Mesothelial cell of epicardium (in vitro differentiated cells): Measurements from ENCODE around the gene CHAC1. TPM values are rescaled to one million over a fixed set of nuclear protein-coding genes. Genes with fewer than 3 reads are reported as not detected.
A peak's percentile ranks its signal among the peaks of the same experiment; 100 is the strongest.

Experiments used
- DNase-seq, 2 experiments: peaks; one replicate each; pipeline ENCODE4 v3.0.0; 2021; ENCODE audit warnings: low spot score in 2 of 2; ENCODE audit not compliant: unreplicated experiment in 2 of 2
- H3K27ac Mint-ChIP-seq: 2 replicates; pipeline ENCODE4 v1.8.0; 2021; ENCODE audit warnings: mixed read lengths
- H3K27me3 Mint-ChIP-seq: 2 replicates; pipeline ENCODE4 v1.8.0; 2021; ENCODE audit warnings: low read depth, mixed read lengths
- H3K36me3 Mint-ChIP-seq: 2 replicates; pipeline ENCODE4 v1.8.0; 2021; ENCODE audit warnings: mixed read lengths
- H3K4me1 Mint-ChIP-seq: 2 replicates; pipeline ENCODE4 v1.8.0; 2021; ENCODE audit warnings: mixed read lengths
- H3K4me3 Mint-ChIP-seq: 2 replicates; pipeline ENCODE4 v1.8.0; 2021; ENCODE audit warnings: mild to moderate bottlenecking, moderate library complexity, mixed read lengths
- H3K9me3 Mint-ChIP-seq: 2 replicates; pipeline ENCODE4 v1.8.0; 2021; ENCODE audit warnings: mixed read lengths
- CTCF ChIP-seq: fragments of 200-600 bp; sonication (generic); IDR thresholded peaks from one replicate; pipeline ENCODE4 v1.5.0; 2021; ENCODE audit warnings: antibody characterized with exemption; ENCODE audit not compliant: unreplicated experiment
- total RNA-seq: library from RNA; stranded (reverse); gene quantifications from 3 replicates; pipeline ENCODE4 v1.2.1, GENCODE V29; 2021

CHAC1 gene
- total RNA-seq, 1 donor from 2014 or later: 2.7 TPM

- Mint-ChIP-seq H3K27ac (no peak overlapping the region), H3K36me3 (no peaks in the 10 kb centered on the region), H3K27me3 (peaks cover 18% of the 10 kb centered on the region), H3K9me3 (no peaks in the 10 kb centered on the region), H3K4me1 (peaks cover 13% of the 10 kb centered on the region), H3K4me3 (no peak overlapping the region)
- TF ChIP-seq CTCF: no peak
- DNase-seq: no peak
Measured at GRCh38 chr15:40936709-40937666, 16.3 kb upstream of the CHAC1 start.

- no peak for DNase-seq
- H3K9me3 Mint-ChIP-seq: no peaks in the 10 kb centered on the region
- peaks cover 9% of the 10 kb centered on the region for H3K27me3 Mint-ChIP-seq
- H3K4me3 Mint-ChIP-seq: no peak overlapping the region
- no peaks in the 10 kb centered on the region for H3K36me3 Mint-ChIP-seq
- H3K4me1 Mint-ChIP-seq: peaks cover 17% of the 10 kb centered on the region
- TF ChIP-seq CTCF: peak; percentile 22
- H3K27ac Mint-ChIP-seq: no peak overlapping the region
Measured at GRCh38 chr15:40937762-40938535, 15.3 kb upstream of the CHAC1 start.

- Mint-ChIP-seq H3K27me3 (peaks cover 4% of the 10 kb centered on the region), H3K9me3 (no peaks in the 10 kb centered on the region), H3K27ac (no peak overlapping the region), H3K36me3 (no peaks in the 10 kb centered on the region), H3K4me3 (no peak overlapping the region), H3K4me1 (peaks cover 17% of the 10 kb centered on the region)
- no peak for DNase-seq
- TF ChIP-seq CTCF: no peak
Measured at GRCh38 chr15:40938536-40938870, 14.8 kb upstream of the CHAC1 start.

GRCh38 chr15:40940296-40940801, 12.9 kb upstream of the CHAC1 start:
- Mint-ChIP-seq H3K4me1 (peaks cover 17% of the 10 kb centered on the region), H3K4me3 (peak overlapping the region; percentile 47), H3K27me3 (peaks cover 4% of the 10 kb centered on the region), H3K27ac (peak overlapping the region; percentile 59), H3K36me3 (no peaks in the 10 kb centered on the region), H3K9me3 (no peaks in the 10 kb centered on the region)
- TF ChIP-seq CTCF: no peak
- no peak for DNase-seq

- peak overlapping the region; percentile 67 for H3K27ac Mint-ChIP-seq
- H3K36me3 Mint-ChIP-seq: no peaks in the 10 kb centered on the region
- peaks cover 17% of the 10 kb centered on the region for H3K4me1 Mint-ChIP-seq
- no peak for DNase-seq
- H3K9me3 Mint-ChIP-seq: no peaks in the 10 kb centered on the region
- no peak for TF ChIP-seq CTCF
- peak overlapping the region; percentile 60 for H3K4me3 Mint-ChIP-seq
- H3K27me3 Mint-ChIP-seq: peaks cover 7% of the 10 kb centered on the region
Measured at GRCh38 chr15:40941068-40941527, 12.2 kb upstream of the CHAC1 start.
